T-helper 2 cell (primary cell): ENCODE data around the gene PRDM11.

Experiments used
- DNase-seq, 5 experiments: peaks; one replicate each; pipeline versions ENCODE4 v3.0.0 to v3.0.0-alpha.2; 2012 to 2022

Gene PRDM11

GRCh38 chr11:45267052-45267451 is 120.6 kb downstream of the PRDM11 start:
- DNase-seq: no peak

- no peak for DNase-seq
Observed at GRCh38 chr11:45267652-45268299, 121.3 kb downstream of the PRDM11 start.

- no peak for DNase-seq
Observed at GRCh38 chr11:45269678-45270077, 123.2 kb downstream of the PRDM11 start.

- no peak for DNase-seq
Observed at GRCh38 chr11:45270946-45271716, 124.7 kb downstream of the PRDM11 start.

- DNase-seq: no peak
Observed at GRCh38 chr11:45272701-45273100, 126.3 kb downstream of the PRDM11 start.

- no peak for DNase-seq
Observed at GRCh38 chr11:45273509-45273908, 127.1 kb downstream of the PRDM11 start.

- DNase-seq: no peak
Observed at GRCh38 chr11:45274206-45274605, 127.8 kb downstream of the PRDM11 start.

- no peak for DNase-seq
Observed at GRCh38 chr11:45275828-45276227, 129.4 kb downstream of the PRDM11 start.

GRCh38 chr11:45278714-45279113 is 132.3 kb downstream of the PRDM11 start:
- no peak for DNase-seq

GRCh38 chr11:45279645-45280044 is 133.2 kb downstream of the PRDM11 start:
- no peak for DNase-seq

GRCh38 chr11:45280449-45280848 is 134.0 kb downstream of the PRDM11 start:
- DNase-seq: peak in 1 of 5 experiments; percentile 9

GRCh38 chr11:45282081-45282480 is 135.6 kb downstream of the PRDM11 start:
- no peak for DNase-seq
